ENCODE results near the gene MGMT. TPM values are rescaled to one million over a fixed set of nuclear protein-coding genes. Genes with fewer than 3 reads are reported as not detected.

Gene MGMT
- total RNA-seq, 1 donor from 2014 or later, result 13.6 TPM

DNA sequence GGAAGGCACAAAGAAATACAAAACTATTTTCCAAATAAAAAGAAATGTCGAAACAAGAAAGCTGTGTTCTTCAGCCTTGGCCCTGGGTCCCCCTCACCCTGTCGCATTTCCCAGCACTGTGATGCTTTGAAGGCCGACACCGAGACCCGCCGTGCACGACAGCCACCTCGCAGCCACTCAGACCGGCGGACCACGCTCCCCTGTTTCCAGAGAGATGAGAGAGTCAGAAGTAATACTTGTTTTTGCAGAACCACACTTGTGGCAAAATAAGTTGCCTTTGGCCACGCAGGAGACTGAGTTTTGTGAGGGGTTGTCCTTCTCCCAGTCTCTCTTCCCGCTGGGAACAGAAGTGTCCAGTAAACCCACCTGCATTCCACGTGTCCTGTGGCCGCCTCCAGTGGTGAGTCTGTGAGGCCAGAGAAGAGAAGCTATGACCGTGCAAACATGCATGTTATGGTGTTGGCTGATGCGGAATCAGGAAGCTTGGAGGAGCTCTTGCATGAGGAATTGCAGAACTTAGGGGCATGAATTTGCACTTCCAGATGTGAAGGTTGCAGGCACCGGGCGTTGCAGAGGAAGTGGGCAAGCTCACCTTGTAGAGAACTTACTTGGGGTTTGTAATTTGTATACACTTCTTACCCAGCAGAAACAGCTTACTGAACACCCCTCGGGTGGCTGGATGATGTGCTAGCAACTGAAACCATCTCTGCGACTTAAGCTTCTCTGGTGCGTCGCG, 302.5 kb downstream of the MGMT start:
- H3K4me1 Mint-ChIP-seq (ENCODE audit: low read depth), result no peaks in the 10 kb centered on the region
- DNase-seq (ENCODE audit: low spot score, unreplicated experiment), result peak; percentile 6
- H3K27ac Mint-ChIP-seq, result no peak overlapping the region
- TF ChIP-seq, protein P1, sequence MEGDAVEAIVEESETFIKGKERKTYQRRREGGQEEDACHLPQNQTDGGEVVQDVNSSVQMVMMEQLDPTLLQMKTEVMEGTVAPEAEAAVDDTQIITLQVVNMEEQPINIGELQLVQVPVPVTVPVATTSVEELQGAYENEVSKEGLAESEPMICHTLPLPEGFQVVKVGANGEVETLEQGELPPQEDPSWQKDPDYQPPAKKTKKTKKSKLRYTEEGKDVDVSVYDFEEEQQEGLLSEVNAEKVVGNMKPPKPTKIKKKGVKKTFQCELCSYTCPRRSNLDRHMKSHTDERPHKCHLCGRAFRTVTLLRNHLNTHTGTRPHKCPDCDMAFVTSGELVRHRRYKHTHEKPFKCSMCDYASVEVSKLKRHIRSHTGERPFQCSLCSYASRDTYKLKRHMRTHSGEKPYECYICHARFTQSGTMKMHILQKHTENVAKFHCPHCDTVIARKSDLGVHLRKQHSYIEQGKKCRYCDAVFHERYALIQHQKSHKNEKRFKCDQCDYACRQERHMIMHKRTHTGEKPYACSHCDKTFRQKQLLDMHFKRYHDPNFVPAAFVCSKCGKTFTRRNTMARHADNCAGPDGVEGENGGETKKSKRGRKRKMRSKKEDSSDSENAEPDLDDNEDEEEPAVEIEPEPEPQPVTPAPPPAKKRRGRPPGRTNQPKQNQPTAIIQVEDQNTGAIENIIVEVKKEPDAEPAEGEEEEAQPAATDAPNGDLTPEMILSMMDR (IDR thresholded peaks at IDR 0.05; ENCODE audit: unreplicated experiment), result no peak
- H3K27me3 Mint-ChIP-seq, result peaks cover 53% of the 10 kb centered on the region
- H3K36me3 Mint-ChIP-seq (ENCODE audit: insufficient read depth), result peaks cover 5% of the 10 kb centered on the region
- no peaks in the 10 kb centered on the region for H3K9me3 Mint-ChIP-seq (ENCODE audit: low read depth)
- H3K4me3 Mint-ChIP-seq (ENCODE audit: low read depth), result no peak overlapping the region

DNA sequence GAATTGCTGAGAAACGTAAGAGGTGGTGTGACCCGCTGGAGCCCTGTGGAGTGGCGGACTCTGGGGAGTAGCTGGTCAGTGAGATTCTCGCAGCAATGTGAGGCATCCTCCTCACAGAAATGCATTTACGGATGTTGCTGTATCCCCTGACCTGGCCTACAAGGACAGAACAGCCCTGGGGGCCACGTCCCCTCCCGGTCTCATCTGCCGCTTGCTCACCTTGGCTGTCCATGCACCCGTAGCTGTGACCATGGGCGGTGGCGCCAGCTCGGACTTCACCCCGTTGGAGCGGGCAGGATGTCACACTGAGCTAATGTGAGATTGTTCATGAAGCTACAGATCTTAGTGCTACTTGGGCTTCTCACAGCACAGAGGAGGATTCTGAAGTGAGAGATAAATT, 303.2 kb downstream of the MGMT start:
- Mint-ChIP-seq H3K27me3 (peaks cover 48% of the 10 kb centered on the region), H3K4me3 (ENCODE audit: low read depth) (no peak overlapping the region), H3K27ac (no peak overlapping the region), H3K9me3 (ENCODE audit: low read depth) (no peaks in the 10 kb centered on the region), H3K36me3 (ENCODE audit: insufficient read depth) (peaks cover 5% of the 10 kb centered on the region), H3K4me1 (ENCODE audit: low read depth) (no peaks in the 10 kb centered on the region)
- peak; percentile 9 for DNase-seq (ENCODE audit: low spot score, unreplicated experiment)
- TF ChIP-seq, protein P1 (IDR thresholded peaks at IDR 0.05; ENCODE audit: unreplicated experiment), result no peak

DNA sequence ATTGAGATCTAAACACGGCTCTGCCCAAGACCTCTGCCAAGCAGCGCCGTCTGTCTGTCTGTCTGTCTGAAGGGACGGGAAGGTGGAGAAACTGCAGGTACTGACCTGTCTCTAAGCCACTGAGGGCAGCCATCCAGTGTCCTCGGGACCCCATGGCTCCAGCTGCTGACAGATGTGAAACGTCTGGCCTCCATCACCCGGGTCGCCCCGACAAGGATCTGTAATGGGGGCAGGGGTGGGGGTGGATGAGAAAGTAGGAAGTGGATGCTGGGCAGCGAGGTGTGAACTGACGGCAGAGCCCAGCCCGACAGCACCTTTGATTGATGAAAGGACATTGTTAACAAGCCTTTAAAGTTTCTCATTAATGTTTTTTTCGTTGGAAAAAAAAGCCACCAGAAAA, 304.0 kb downstream of the MGMT start:
- peaks cover 52% of the 10 kb centered on the region for H3K27me3 Mint-ChIP-seq

DNA sequence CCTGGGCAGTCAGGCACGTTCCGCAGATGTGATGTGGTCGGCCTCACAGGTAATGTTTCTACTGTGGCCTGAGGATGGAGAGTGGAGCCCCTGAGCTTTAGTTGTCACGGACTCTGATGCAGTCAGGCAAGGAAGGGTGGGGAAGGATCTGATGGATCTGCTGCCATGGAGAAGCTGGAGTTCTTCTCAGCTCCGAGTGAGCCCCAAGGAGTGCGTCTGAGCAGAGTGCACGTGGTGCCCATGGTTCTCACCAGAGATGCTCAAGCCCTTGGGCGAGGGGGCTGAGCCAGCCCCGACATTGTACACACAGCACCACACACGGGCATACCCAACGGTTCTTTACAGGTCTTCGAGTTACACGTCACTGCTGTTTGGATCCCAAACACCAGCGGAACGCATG, 304.5 kb downstream of the MGMT start:
- H3K9me3 Mint-ChIP-seq (ENCODE audit: low read depth), result no peaks in the 10 kb centered on the region
- peaks cover 5% of the 10 kb centered on the region for H3K36me3 Mint-ChIP-seq (ENCODE audit: insufficient read depth)
- peak; percentile 3 for DNase-seq (ENCODE audit: low spot score, unreplicated experiment)
- H3K27ac Mint-ChIP-seq, result no peak overlapping the region
- no peak overlapping the region for H3K4me3 Mint-ChIP-seq (ENCODE audit: low read depth)
- H3K4me1 Mint-ChIP-seq (ENCODE audit: low read depth), result no peaks in the 10 kb centered on the region
- H3K27me3 Mint-ChIP-seq, result peaks cover 52% of the 10 kb centered on the region
- TF ChIP-seq, protein P1 (IDR thresholded peaks at IDR 0.05; ENCODE audit: unreplicated experiment), result no peak

More for the DNA sequence above, 304.0 kb downstream of the MGMT start:
- no peak overlapping the region for H3K4me3 Mint-ChIP-seq (ENCODE audit: low read depth)
- H3K9me3 Mint-ChIP-seq (ENCODE audit: low read depth), result no peaks in the 10 kb centered on the region
- peaks cover 5% of the 10 kb centered on the region for H3K36me3 Mint-ChIP-seq (ENCODE audit: insufficient read depth)
- H3K27ac Mint-ChIP-seq, result no peak overlapping the region
- DNase-seq (ENCODE audit: low spot score, unreplicated experiment), result peak; percentile 7
- TF ChIP-seq, protein P1 (IDR thresholded peaks at IDR 0.05; ENCODE audit: unreplicated experiment), result no peak
- H3K4me1 Mint-ChIP-seq (ENCODE audit: low read depth), result no peaks in the 10 kb centered on the region

DNA sequence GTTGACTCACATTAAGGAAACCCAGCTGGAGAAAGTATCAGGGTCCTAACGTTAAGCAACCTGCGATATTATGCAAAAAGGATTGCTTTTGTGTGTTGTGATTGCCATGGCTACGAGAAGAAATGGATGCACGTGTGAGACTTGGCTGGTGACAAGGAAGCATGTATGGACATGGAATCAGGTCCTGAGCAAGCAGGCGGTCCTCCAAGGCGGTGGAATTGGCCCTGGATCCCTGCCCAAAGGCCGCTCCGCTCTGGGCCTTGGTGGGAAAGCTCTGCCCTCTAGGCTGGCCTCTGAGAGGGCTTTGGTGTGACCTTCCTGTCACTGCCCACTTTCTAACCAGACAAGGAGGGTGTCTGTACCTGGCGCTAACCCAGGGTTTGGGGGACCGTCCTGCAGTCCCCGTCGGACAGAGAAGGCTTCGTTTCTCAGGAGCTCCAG, 305.0 kb downstream of the MGMT start:
- DNase-seq (ENCODE audit: low spot score, unreplicated experiment), result peak; percentile 6
- Mint-ChIP-seq H3K4me3 (ENCODE audit: low read depth) (no peak overlapping the region), H3K27me3 (peaks cover 52% of the 10 kb centered on the region), H3K9me3 (ENCODE audit: low read depth) (no peaks in the 10 kb centered on the region), H3K27ac (no peak overlapping the region), H3K36me3 (ENCODE audit: insufficient read depth) (peaks cover 5% of the 10 kb centered on the region), H3K4me1 (ENCODE audit: low read depth) (no peaks in the 10 kb centered on the region)
- TF ChIP-seq, protein P1 (IDR thresholded peaks at IDR 0.05; ENCODE audit: unreplicated experiment), result no peak

Data from progenitor cell of endocrine pancreas (in vitro differentiated cells).